Cardiac septum (tissue), 1 donor: Measurements from ENCODE around the gene FSD1. TPM values are rescaled to one million over a fixed set of nuclear protein-coding genes. Genes with fewer than 3 reads are reported as not detected.
A peak's percentile ranks its signal among the peaks of the same experiment; 100 is the strongest.

ENCODE experiments used
- DNase-seq: peaks from one replicate; pipeline ENCODE4 v3.0.0-alpha.2; 2020; ENCODE audit warnings: low spot score
- intact Hi-C: fragments of 100-400 bp; cut with DNase I; formaldehyde crosslinking; loops from one replicate; pipeline ENCODE4 v1.14.0; 2022
- total RNA-seq: library from RNA; stranded (reverse); fragmentation: NEBNext Ultra II Directional; extraction: Animal tissue kit (Norgen Biotek cat#: 25700); gene quantifications from one replicate; pipeline ENCODE4 v1.2.1, GENCODE V29; 2021
- donor health status: DM: no; HTN: no; CAD: no.

The FSD1 gene
- total RNA-seq, 1 donor from 2014 or later = 0.24 TPM

DNA sequence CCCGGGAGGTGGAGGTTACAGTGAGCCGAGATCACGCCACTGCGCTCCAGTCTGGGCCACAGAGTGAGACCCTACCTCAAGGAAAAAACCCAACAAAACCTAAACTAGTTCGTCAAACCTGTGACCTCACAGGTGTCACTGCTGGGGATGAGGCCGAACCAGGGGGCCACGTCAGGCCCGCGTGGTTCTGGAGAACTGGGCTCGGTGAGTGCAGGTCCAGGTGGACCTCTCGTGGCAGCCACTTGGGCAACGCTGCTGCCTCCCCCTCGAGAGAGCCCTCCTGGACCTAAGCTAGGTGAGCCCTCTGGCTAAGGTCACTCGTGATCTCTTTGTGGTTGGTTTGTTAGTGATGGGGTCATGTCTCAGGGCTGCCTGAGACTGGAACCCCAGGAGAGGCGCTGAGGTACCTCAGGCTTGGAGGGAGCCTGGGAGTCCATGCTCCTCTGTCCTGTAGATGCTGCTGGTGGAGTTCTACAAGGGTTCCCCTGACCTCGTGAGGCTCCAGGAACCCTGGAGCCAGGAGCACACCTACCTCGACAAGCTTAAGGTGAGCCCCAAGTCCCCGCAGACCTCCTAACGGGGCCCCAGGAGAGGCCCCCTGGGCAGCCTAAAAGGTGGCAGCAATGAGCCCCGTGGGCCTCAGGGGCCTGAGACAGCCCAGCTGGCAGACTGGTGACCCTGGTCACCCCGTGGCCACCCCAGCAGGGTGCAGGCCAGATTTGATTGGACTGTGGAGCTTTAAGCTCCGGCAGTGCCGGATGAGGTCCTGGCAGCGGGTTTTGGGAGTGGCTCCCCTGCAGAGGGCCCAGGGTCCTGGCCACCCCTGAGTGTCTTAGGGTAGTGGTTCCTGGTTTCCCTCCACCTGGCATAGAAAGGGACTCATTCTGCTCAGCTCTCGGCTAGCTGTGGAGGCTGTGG is 54.6 kb downstream of the FSD1 start:
- intact Hi-C loops = no loop called here
- no peak for DNase-seq

DNA sequence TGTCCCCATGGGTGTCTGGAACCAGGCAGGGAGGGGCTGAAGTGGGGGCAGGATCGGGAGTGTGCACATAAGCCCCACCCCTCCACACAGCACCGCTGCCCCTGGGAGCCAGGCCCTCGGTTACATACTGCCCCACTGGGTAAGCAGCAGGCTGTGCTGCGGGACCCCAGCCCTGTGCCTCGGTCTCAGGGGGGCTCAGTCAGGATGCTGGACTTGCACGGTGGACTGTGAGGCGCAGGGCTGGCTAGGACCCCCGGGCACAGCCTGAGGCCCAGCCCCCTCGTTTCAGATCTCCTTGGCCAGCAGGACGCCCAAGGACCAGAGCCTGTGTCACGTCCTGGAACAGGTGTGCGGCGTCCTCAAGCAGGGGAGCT is 55.2 kb downstream of the FSD1 start:
- DNase-seq = no peak
- intact Hi-C loops = no loop called here

DNA sequence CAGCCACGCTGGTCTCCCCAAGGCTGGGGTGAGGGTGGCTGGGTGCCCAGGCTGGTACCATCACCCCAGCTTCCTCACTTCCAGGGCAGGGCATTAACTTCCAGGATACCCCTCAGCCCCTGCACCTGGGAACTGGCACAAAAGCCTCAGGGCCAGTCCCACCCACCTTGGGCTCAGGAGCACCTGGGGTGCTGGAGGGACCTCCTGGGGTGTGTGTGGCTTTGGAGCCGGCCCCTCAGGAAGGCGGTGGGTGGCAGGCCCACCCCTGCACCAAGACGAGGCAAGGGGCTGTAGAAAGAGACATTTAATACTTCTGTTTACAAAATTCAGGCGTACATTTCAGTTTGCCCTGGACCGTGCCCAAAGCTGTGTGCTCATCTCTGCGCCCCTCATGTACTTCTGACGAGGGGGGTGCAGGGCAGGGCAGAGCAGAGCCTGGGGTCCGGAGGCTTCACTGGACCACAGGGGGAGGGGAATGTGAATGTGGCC is 55.7 kb downstream of the FSD1 start:
- DNase-seq = no peak
- intact Hi-C loops = no loop called here

DNA sequence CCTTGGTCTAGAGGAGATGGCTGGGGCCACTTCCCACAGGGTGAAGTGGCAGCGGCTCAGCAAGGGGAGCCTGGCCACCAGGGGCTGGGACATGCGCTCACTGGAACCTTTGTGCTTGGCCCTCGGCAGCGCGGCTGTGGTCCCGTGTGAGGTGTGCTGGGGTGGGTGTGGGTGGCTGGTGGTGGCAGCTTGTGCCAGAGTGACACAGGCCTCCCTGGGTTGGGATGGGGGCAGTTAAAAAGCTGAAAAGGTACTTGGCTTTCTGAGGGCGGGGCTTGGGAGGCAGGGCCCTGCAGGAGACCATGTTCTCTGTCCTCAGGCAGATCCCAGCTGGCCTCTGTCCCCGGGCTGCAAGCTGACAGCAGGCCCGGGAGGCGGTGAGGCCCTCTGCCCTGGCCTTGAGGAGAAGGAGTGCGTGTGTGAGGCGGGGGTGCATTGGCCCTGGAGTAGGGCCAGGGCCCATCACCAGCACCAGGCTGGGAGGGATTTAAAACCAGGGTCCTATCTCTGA is 56.3 kb downstream of the FSD1 start:
- no peak for DNase-seq
- intact Hi-C loops = no loop called here

DNA sequence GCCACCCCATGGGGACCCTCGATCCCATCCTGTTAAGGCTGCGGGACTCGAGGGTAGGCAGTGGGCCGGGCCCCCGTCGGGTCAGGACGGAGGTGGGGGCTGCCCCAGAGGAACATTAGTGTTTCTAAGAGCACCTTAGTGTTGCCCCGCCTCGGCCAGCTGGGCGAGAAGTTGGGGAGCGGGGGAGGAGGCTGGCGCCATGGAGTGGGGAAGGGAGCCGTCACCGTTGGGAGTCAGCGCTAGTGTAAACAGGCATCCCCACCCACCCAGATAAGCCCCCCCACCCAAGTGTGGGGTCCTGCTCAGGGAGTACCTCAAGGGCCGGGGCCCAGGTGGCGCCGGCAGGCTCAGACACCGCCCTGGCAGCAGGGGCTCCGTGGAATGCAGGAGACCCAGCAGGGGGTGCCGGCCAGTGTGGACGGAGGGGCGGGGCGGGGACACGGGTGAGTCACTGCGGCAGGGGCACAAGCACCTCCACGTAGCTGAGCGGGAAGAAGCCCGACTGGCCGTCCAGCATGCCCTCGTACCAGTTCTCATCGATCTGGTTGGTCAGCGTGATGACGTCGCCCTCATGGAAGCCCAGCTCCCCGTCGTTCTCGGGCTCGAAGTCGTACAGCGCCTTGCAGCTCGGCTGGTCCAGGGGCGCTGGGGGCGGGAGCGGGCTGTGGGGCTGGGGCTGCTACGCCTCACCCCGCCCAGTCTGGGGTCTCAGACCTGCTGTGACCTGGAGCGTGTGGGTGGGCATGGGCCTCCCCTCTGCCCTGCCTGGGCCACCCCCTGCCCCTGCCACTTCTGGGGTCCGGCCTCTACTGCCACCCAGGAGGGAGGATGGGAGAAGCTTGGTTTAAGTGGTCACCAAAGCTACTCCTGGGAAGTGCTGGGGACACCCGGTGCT is 57.0 kb downstream of the FSD1 start:
- intact Hi-C loops = no loop called here
- no peak for DNase-seq

DNA sequence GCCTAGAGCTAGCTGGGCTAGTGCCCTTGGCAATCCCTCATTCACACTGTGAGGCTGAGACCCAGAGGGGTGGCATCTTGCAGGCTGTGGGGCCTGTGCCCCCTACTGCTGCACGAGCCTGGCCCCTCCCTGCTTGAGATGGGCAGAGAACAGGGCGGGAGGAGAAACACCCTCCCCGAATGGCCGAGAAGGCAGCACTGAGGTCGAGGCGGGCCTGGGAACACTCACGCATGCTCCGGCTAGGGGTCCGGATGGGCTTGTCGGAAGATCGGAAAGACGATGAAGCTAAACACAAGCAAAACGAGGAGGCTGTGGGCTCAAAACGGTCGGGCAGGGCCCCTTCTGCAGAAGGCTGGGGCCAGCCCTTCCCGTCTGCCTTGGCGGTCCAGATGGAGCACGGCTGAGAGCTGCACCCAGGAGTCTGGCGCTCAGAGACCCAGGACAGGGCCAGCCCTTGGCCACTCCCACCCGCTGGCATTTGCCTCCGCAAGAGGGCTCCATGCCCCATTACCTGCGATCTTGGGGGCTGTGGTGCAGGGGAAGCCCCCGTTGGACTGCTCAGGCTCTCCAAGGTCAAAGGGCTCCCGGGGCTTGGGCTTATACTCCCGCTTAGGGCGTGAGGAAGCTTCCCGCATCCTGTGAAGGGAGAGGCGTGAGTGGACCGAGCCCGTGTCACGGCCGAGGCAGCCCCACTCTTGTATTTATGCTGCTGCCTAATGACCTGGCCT is 57.9 kb downstream of the FSD1 start:
- intact Hi-C loops = no loop called here
- no peak for DNase-seq

DNA sequence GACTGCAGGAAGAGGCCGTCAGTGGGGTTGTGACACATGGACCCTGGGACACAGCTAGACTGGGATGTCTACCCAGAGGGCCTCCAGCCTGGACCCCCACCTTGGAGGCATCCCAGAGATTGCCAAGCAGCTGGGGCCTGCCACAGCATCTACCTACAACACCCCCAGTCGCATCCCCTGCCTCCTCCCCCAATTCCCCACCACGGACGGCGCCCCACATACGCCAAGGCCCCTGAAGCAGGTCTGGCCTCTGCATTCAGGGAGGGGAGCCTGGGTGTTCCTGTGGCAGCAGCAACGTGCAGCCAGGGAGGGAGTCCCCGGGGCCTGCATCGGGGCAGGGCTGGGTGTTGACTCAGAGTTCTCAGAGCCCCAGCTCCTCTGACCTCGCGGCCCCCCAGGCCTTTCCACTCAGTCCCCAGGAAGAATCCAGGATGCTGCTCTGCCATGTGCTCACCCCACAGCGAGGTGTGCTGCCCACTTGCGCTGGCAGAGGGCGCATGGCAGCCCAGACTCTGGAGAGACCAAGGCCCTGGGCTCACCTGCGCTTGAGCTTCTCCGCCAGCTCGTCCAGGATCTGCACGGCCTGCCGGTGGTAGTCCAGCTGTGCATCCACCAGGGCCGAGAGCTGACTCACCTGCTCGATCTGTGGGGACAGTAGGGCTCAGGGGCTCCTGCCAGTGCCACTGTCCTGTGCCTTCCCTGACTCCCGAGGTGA is 58.6 kb downstream of the FSD1 start:
- DNase-seq = no peak

DNA sequence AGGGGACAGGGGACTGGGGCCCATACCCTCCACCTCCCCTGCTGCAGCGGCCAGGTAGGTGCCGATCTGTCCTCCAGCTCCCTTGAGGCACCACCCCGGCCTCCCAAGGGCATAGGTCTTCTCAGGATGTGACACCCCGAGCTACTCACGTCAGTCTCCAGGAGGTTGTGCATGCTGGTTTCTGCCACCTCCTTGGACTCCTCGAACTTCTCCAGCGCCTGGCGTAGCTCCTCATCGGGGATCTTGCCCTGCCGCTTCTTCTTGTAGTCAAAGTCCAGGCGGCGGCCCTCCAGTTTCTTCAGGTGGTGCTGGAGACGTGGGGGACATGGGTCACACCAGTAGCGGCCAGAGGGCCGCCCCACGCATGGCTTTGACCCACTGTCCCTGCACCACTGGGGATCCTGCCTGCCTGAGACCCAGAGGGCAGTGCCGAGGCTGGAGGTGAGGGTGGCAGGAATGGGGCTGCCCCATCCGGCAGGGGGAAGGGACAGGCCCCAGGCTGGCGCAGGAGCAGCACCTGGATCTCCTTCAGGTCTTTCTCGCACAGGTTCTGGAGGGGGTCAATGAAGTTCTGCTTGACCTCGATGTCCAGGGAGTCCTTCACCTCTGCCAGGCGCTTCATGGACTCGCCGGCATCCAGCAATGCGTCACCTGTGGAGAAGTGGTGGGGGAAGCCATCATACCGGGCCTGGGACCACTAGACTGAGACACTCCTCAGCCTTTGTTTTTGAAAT is 59.3 kb downstream of the FSD1 start:
- intact Hi-C loops = no loop called here
- DNase-seq = no peak

More for the DNA sequence above, 58.6 kb downstream of the FSD1 start:
- intact Hi-C loops = no loop called here

DNA sequence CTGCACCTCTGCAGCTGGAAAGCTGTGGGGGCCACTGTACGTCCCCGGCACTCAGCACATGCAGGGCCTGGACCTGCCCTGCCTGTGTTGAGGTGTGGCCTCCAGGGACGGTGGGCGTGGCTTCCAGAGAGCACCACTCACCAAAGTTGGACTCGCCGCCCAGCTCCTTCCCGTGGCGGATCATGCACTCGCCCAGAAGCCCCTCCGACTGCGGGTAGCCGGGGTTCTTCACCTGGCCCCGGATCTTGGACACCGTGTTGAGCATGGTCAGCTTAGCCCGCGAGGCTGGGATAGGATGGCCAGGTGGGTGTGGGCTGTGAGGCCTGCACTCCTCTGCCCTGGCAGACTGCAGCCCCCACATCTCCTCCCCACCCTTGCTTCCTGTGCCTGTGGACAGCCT is 60.9 kb downstream of the FSD1 start:
- intact Hi-C loops = loop anchor here (5.0 kb wide), 1 partner anchor 37 kb away; the partner anchor contains the start of genes CHAF1A and SH3GL1
- no peak for DNase-seq

DNA sequence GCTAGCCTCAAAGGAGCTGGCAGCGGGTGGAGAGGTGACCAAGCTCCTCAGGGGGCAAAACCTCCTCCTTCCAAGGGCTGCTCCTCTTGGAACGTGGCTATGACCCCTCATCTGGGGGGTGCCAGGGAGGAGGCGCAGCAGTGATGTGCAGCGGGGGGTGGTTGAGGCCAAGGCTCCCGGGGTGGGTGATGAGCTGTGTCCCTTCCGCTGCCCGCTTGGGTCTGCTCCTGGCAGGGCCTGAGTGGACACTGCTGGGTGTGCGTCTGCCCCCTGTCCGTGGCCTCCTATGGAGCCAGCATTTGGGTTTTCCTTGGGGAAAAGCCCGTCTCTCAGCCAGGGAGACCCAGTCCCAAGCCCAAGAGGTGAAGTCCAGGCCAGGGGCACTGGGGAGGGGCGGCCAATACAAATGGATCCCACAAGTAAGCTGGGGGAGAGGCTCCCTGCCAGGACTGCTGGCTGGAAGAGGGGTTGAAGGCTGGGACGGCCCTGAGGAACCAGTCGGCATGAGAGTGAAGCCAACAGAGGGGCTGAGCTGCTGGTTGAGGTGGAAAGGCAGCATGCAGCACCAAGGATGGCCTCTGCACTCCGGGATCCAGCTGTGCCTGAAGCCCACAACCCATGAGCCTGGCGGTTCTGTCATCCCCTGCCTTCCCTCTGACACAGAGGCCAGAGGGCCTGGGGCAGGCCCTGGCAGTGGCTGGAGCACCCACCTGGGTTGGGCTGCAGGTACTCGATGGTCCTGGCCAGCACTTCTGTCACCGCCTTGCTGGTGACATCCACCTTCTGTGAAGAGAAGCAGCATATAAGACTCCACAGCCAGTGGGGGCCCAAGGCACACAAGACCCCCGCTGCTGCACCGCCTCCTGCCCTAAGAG is 61.6 kb downstream of the FSD1 start:
- intact Hi-C loops = loop anchor here (5.0 kb wide), 1 partner anchor 36 kb away; the partner anchor contains the start of genes CHAF1A and SH3GL1
- DNase-seq = no peak

DNA sequence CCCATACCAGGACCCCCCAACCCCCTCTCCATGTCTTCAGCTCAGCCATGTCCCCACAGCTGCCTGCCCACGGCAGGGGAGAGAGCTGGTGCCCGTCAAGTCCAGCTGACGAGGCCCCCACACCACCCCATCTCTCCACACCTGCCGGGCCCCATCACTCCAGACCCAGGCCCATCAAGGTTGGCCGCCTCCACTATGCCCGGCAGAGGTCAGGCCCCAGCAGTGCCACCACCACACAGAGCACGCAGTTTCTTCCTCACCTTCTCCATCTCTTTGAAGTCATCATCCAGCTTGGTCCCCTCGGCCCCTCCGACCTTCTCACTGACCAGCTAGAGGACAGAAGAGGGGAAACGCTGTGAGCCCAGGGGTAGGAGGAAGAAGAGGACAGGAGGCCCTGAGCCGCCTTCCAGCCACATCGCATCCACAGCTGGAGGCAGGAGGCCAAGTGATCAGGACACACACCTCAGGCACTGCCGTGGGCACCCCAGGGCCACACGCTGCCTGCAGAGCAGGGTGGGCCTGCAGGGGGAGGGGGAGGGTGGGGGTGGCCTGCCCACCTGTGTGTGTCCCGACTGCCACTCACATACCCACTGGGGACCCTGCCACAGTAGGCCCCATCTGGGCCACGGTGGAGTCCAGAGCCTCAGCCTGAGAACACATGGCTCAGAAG is 62.4 kb downstream of the FSD1 start:
- DNase-seq = no peak
- intact Hi-C loops = loop anchor here (5.0 kb wide), 1 partner anchor 36 kb away; the partner anchor contains the start of genes CHAF1A and SH3GL1

DNA sequence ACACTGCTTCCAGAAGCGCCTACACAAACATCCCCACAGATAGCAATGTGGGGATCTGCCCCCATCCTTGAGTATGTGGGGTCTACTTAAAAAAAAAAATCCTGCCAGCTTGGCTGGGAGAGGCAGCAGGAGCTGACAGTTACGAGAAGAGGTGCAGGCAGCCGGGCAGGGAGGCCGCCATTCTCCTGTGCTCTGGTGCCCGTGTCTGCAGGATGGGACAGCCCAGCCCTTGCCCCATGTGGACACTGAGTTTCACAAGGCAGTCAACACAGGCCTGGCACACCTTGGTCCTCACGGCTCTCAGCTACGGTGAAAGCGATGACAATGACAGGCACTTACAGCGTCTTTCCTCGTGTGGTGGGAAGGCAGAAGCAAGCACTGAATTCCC is 62.9 kb downstream of the FSD1 start:
- intact Hi-C loops = loop anchor here (5.0 kb wide), 1 partner anchor 35 kb away; the partner anchor contains the start of genes CHAF1A and SH3GL1
- DNase-seq = no peak

DNA sequence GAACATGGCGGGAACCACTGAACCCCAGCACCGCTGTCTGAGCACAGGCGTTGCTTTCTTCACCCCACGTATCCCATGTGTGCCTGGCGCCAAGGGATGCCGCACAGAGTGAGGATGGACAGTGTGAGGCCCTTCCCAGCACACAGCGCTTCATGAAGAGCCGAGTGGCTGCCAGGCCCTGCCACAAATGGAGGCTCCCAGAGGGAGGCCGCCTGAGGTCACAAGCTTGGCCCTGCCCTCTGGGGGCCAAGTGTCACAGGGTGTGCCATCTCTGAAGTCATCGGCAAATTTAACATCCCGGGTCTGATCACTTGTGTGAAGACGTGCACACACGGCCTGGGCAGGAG is 63.4 kb downstream of the FSD1 start:
- intact Hi-C loops = loop anchor here (5.0 kb wide), 1 partner anchor 35 kb away; the partner anchor contains the start of genes CHAF1A and SH3GL1
- no peak for DNase-seq

DNA sequence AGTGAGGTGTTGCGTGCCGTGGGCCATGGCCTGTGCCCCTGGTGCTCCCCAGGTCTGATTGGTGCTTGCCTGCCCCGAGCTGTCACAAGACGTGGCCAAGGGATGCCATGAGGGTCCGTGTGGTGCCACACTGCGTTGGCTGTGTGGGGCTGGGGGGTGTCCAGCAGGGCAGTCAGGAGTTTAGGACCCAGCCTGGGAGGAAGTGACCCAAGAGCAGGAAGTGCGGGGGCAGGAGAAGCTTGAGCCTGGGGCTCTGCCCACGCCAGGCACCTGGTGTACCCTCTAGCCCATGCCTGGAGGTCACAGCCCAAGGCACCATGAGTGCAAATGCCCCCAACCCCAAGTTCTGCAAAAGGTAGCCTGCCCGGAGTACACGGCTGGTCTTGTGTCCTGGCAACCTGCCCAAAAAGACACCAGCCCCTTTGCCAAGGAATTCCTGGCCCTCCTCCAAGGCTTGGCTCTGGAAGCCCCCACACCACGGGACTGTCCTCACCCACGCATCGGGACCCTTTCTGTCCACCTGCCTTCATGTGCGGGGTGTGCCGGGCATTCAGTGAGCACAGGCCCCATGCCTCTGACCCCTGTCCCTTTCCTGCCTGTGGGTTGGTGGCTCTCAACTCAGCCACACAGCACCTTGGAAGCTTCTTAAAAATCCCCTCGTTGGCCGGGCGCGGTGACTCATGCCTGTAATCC is 63.9 kb downstream of the FSD1 start:
- intact Hi-C loops = loop anchor here (5.0 kb wide), 1 partner anchor 34 kb away; the partner anchor contains the start of genes CHAF1A and SH3GL1
- DNase-seq = no peak

DNA sequence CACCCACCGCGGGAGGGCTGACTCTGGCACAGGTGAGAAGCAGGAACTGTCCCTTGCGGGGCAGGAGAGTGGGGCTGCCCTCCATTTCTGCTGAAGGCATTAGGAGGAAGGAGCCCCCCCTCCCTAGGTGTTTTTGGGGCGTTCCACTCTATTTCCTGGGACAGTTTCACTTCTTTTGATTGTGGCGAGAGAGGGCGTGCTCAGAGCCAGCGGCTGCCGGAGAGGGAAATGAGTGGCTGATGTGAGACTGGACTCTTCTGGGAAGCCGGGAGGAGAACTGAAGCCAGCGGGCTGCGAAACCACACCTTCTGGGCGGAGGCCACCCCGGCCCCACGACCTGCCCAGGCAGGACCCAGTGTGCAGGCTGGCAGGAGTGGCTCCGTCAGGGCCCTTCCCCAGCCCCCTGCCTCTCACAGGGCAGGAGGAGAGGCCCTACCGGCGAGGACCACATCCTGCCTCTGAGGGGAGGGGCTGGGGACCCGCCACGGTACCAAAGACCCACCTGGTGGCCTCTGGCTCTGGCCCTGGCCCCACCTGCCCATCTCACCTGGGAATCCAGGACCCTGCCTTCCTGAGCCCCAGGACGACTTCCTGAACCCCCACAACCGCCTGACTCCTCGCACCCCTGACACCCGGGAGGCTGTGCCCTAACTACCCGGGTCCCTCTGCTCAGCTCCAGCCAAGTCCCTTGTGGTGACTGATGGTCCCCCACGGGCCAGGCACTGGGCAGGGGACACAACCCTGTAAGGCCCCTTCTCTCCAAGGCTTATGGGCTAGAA is 64.9 kb downstream of the FSD1 start:
- peak; percentile 82 for DNase-seq
- intact Hi-C loops = loop anchor here (5.0 kb wide), 1 partner anchor 33 kb away; the partner anchor contains the start of genes CHAF1A and SH3GL1
